Bronchus fibroblast of lung (primary cell): ENCODE measurements around the gene HEPHL1. TPM values are rescaled to one million over a fixed set of nuclear protein-coding genes. Genes with fewer than 3 reads are reported as not detected.

Experiments used
- total RNA-seq: library from RNA; depleted of rRNA; stranded (reverse); fragments of >200 nt; gene quantifications from 2 replicates; pipeline ENCODE4 v1.2.3, GENCODE V29; 2015

The HEPHL1 gene
- not detected in 2 replicates for total RNA-seq

DNA sequence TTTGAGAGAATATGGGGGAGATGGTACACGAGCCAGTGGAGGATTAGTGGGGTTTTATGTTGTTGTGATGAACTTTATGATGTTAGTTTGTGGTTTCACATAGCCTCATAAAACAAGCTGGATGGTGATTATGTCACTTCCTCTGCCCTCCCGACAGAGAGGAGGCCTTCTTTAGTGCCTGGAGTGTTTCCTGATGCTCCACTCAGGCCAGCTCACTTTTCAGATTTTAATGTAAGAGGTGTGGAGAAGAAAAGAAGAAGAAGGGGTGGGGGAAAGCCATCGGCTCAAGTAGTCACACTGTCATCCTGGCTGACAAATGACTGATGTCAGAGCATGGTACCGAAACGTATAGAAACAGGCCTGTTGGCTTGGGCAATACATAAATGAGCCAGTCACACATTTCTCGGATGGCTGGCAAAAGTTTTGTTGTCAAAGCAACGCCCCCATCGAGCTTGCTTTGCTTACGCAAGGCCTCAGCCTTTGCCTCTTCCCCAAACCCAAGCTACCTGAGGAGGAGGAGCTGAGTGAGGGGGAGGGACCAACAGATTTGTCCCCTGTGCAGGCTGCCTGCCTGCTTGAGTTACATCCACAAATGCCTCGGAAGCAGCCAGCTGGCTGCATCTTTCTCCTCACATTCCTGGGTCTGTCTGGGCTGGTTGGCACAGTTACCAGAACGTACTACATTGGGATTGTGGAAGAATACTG is at the start of gene HEPHL1:
Gene HEPHL1 (plus strand): TSS at position 578 of the 705 bp plus-strand sequence. CDS start 15 bp downstream, at position 593.

DNA sequence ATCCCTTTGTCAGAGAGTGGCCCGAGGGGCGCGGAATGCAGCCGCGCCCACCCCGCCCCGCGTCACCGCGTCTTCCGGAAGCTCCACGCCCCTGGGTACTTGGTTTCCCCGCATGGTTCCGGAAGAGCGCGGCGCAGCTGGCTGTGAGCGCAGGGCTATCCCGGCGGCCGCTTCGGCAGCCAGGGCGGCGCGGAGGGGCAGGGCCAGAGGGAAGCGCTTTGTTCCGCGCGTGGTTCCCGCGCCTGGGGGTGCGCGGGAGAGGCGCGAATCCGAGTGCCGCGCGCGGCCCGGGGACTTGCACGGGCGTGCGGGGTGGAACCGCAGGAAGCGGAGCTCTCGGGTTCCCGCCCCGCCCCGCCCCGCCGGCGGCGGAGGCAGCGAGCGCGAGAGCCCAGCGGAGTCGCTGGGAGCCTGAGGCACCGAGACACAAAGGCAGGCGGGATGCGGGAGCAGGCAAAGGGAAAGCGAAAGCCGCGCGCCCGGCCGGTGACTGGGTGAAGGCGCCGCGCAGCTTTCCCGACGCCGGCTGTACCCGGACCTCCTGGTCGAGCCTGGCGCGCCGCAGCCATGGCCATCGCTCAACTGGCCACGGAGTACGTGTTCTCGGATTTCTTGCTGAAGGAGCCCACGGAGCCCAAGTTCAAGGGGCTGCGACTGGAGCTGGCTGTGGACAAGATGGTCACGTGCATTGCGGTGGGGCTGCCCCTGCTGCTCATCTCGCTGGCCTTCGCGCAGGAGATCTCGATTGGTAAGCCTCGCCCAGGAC is 107.8 kb downstream of the HEPHL1 start, which contains the start of gene PANX1:
Gene PANX1 (plus strand): TSS at position 96 of the 766 bp plus-strand sequence. CDS start 472 bp downstream, at position 568.

Other genes with a start within 250 kb of the HEPHL1 start
- gene MED17, start 237.1 kb upstream of the HEPHL1 start, total RNA-seq: 20.5 and 24.7 TPM in 2 replicates
- 0.67 and 1.6 TPM in 2 replicates for gene VSTM5, start 170.7 kb upstream of the HEPHL1 start, total RNA-seq
- gene PANX1, start 107.5 kb downstream of the HEPHL1 start, total RNA-seq: 30.9 and 31.1 TPM in 2 replicates